NCI-H2171 (cell line): ENCODE measurements around the gene AK5.
"Not testable (repeated sequence)": the region's sequence is repeated elsewhere in the genome, so short reads cannot be mapped to it uniquely, and the experiment has no call there.

Experiments
- DNase-seq: peaks from one replicate; lab custom pipeline; 2025; lab: John Stamatoyannopoulos, UW

AK5 gene

GRCh38 chr1:77506771-77507170, 225.0 kb downstream of the AK5 start:
- no peak for DNase-seq

- DNase-seq = no peak
Observed at GRCh38 chr1:77509051-77509492, 227.3 kb downstream of the AK5 start.

- no peak for DNase-seq
Observed at GRCh38 chr1:77509898-77510297, 228.1 kb downstream of the AK5 start.

- DNase-seq = no peak
Observed at GRCh38 chr1:77511440-77511840, 229.6 kb downstream of the AK5 start.

- DNase-seq = not testable (repeated sequence)
Observed at GRCh38 chr1:77512650-77513049, 230.8 kb downstream of the AK5 start.

GRCh38 chr1:77513839-77514763, 232.3 kb downstream of the AK5 start:
- no peak for DNase-seq

GRCh38 chr1:77514921-77515776, 233.3 kb downstream of the AK5 start:
- DNase-seq = no peak

- DNase-seq = no peak
Observed at GRCh38 chr1:77516106-77516505, 234.3 kb downstream of the AK5 start.

- no peak for DNase-seq
Observed at GRCh38 chr1:77524038-77524437, 242.2 kb downstream of the AK5 start.

- not testable (repeated sequence) for DNase-seq
Observed at GRCh38 chr1:77531149-77531548, 249.3 kb downstream of the AK5 start.

- not testable (repeated sequence) for DNase-seq
Observed at GRCh38 chr1:77531596-77532280, 249.9 kb downstream of the AK5 start.

GRCh38 chr1:77532641-77533040, 250.8 kb downstream of the AK5 start:
- DNase-seq = no peak

GRCh38 chr1:77533660-77534305, 252.0 kb downstream of the AK5 start:
- DNase-seq = peak; percentile 42

GRCh38 chr1:77534456-77534855, 252.6 kb downstream of the AK5 start:
- no peak for DNase-seq

- no peak for DNase-seq
Observed at GRCh38 chr1:77536813-77537212, 255.0 kb downstream of the AK5 start.

- peak; percentile 21 for DNase-seq
Observed at GRCh38 chr1:77538956-77539518, 257.2 kb downstream of the AK5 start.

GRCh38 chr1:77539519-77540142, 257.8 kb downstream of the AK5 start:
- DNase-seq = no peak

- no peak for DNase-seq
Observed at GRCh38 chr1:77540501-77541161, 258.8 kb downstream of the AK5 start.

- no peak for DNase-seq
Observed at GRCh38 chr1:77541162-77541545, 259.3 kb downstream of the AK5 start.

- DNase-seq = no peak
Observed at GRCh38 chr1:77542813-77543420, 261.1 kb downstream of the AK5 start.
